ENCODE measurements around the gene MVB12B. TPM values are rescaled to one million over a fixed set of nuclear protein-coding genes. Genes with fewer than 3 reads are reported as not detected.

MVB12B gene
- total RNA-seq, 4 donors from 2014 or later, result 2.1 to 39.2 (median 22.2) TPM

- no peaks in the 10 kb centered on the region for H3K36me3 ChIP-seq
Measured at GRCh38 chr9:126304207-126304970, 22.2 kb upstream of the MVB12B start.

DNA sequence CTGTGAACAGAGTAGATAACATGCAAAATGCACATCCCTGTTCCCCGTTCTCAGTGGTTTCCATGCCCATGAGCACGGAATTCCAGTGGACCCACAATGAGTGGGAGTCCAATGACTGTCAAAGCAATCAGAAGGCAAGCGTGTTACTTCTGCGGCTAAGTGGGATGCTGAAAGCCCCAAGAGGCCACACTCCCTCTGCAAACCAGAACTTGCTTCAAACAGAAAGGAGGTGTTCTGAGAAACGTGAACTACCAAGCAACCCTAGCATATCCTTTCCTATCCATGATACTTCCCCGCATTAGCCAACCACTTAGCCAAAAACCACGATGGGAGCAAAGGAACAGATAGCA is 21.7 kb upstream of the MVB12B start:
- intact Hi-C loops (cut with DNase I; ENCODE audit: low total_unique reads), result loop anchor here (10.0 kb wide), 1 partner anchor 90 kb away; no protein-coding TSS in a partner anchor
- H3K4me3 ChIP-seq, result no peak overlapping the region

More at GRCh38 chr9:126304207-126304970, 22.2 kb upstream of the MVB12B start:
- TF ChIP-seq, protein P1, sequence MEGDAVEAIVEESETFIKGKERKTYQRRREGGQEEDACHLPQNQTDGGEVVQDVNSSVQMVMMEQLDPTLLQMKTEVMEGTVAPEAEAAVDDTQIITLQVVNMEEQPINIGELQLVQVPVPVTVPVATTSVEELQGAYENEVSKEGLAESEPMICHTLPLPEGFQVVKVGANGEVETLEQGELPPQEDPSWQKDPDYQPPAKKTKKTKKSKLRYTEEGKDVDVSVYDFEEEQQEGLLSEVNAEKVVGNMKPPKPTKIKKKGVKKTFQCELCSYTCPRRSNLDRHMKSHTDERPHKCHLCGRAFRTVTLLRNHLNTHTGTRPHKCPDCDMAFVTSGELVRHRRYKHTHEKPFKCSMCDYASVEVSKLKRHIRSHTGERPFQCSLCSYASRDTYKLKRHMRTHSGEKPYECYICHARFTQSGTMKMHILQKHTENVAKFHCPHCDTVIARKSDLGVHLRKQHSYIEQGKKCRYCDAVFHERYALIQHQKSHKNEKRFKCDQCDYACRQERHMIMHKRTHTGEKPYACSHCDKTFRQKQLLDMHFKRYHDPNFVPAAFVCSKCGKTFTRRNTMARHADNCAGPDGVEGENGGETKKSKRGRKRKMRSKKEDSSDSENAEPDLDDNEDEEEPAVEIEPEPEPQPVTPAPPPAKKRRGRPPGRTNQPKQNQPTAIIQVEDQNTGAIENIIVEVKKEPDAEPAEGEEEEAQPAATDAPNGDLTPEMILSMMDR (IDR thresholded peaks at IDR 0.05), result no peak
- TF ChIP-seq POLR2A (IDR thresholded peaks at IDR 0.05), result no peak
- Histone ChIP-seq H3K27me3 (no peaks in the 10 kb centered on the region), H3K4me1 (no peaks in the 10 kb centered on the region), H3K4me3 (no peak overlapping the region), H3K9me3 (no peaks in the 10 kb centered on the region), H3K27ac (no peak overlapping the region)
- intact Hi-C loops (cut with DNase I; ENCODE audit: low total_unique reads), result loop anchor here (10.0 kb wide), 1 partner anchor 90 kb away; no protein-coding TSS in a partner anchor
- DNase-seq, result no peak

DNA sequence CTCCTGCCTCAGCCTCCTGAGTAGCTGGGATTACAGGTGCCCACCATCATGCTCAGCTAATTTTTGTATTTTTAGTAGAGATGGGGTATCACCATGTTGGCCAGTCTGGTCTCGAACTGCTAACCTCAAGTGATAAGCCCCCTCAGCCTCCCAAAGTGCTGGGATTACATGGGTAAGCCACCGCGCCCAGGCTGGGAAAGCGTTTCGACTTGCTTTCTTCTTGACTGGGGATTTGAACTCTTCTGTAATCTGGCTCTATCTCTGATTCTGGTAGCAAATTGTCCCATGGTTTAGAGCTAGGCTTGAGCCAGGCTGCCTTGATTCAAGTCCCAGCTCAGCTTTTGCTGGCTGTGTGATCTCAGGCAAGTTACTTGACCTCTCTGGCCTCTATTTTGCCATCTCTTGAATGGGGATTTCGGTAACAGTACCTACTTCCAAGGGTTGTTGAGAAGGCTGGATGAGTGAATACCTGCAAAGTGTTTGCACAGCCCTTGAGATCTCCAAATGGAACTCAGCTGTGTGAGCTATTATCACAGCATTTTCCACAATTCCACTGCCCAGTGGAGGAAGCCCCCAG is 20.5 kb upstream of the MVB12B start:
- no peak overlapping the region for H3K27ac ChIP-seq
- intact Hi-C loops (cut with DNase I; ENCODE audit: low total_unique reads), result loop anchor here (10.0 kb wide), 1 partner anchor 89 kb away; no protein-coding TSS in a partner anchor
- no peaks in the 10 kb centered on the region for H3K9me3 ChIP-seq
- H3K4me3 ChIP-seq, result no peak overlapping the region
- no peaks in the 10 kb centered on the region for H3K36me3 ChIP-seq
- no peaks in the 10 kb centered on the region for H3K4me1 ChIP-seq
- no peaks in the 10 kb centered on the region for H3K27me3 ChIP-seq
- DNase-seq, result no peak
- TF ChIP-seq POLR2A (IDR thresholded peaks at IDR 0.05), result no peak
- TF ChIP-seq, protein P1 (IDR thresholded peaks at IDR 0.05), result no peak

More for the DNA sequence above, 21.7 kb upstream of the MVB12B start:
- Histone ChIP-seq H3K9me3 (no peaks in the 10 kb centered on the region), H3K36me3 (no peaks in the 10 kb centered on the region), H3K4me1 (no peaks in the 10 kb centered on the region), H3K27ac (no peak overlapping the region), H3K27me3 (no peaks in the 10 kb centered on the region)
- TF ChIP-seq, protein P1 (IDR thresholded peaks at IDR 0.05), result no peak
- no peak for TF ChIP-seq POLR2A (IDR thresholded peaks at IDR 0.05)
- DNase-seq, result no peak

- Histone ChIP-seq H3K36me3 (no peaks in the 10 kb centered on the region), H3K27me3 (no peaks in the 10 kb centered on the region), H3K9me3 (no peaks in the 10 kb centered on the region), H3K27ac (no peak overlapping the region), H3K4me1 (no peaks in the 10 kb centered on the region), H3K4me3 (no peak overlapping the region)
- DNase-seq, result no peak
- no peak for TF ChIP-seq POLR2A (IDR thresholded peaks at IDR 0.05)
- TF ChIP-seq, protein P1 (IDR thresholded peaks at IDR 0.05), result no peak
- intact Hi-C loops (cut with DNase I; ENCODE audit: low total_unique reads), result loop anchor here (10.0 kb wide), 1 partner anchor 87 kb away; no protein-coding TSS in a partner anchor
Measured at GRCh38 chr9:126307322-126308061, 19.1 kb upstream of the MVB12B start.
